Activated naive CD4-positive, alpha-beta T cell (primary cell): ENCODE results near the gene RPS6KA2.
A peak's percentile ranks its signal among the peaks of the same experiment; 100 is the strongest.

Experiments
- DNase-seq, 4 experiments: peaks; one replicate each; lab custom pipeline; 2025; lab: John Stamatoyannopoulos, UW

RPS6KA2 gene

GRCh38 chr6:166488076-166488685 lies 138.9 kb downstream of the RPS6KA2 start:
- DNase-seq = peak in 3 of 4 experiments; percentile 23 to 65 (median 52)

GRCh38 chr6:166487148-166487547 lies 139.9 kb downstream of the RPS6KA2 start:
- no peak for DNase-seq

DNA sequence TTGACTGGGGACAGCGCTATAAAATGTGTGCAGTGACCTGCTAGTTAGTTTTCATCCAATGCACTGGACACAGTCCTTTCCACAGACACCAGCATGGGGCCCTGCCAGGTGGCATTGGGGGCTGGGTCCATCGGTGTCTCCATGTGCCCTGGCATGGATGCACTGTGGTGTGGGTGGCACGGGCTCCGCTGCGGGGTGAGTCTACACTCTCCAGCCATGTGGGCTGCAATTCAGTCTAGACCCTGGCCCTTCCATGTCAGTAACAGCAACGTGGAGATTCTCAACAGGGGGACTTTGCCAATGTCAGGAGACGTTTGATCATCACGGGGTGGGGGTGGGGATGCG lies 140.5 kb downstream of the RPS6KA2 start:
- no peak for DNase-seq

GRCh38 chr6:166485651-166486535 lies 141.2 kb downstream of the RPS6KA2 start:
- no peak for DNase-seq

GRCh38 chr6:166484863-166485262 lies 142.2 kb downstream of the RPS6KA2 start:
- DNase-seq = no peak

DNA sequence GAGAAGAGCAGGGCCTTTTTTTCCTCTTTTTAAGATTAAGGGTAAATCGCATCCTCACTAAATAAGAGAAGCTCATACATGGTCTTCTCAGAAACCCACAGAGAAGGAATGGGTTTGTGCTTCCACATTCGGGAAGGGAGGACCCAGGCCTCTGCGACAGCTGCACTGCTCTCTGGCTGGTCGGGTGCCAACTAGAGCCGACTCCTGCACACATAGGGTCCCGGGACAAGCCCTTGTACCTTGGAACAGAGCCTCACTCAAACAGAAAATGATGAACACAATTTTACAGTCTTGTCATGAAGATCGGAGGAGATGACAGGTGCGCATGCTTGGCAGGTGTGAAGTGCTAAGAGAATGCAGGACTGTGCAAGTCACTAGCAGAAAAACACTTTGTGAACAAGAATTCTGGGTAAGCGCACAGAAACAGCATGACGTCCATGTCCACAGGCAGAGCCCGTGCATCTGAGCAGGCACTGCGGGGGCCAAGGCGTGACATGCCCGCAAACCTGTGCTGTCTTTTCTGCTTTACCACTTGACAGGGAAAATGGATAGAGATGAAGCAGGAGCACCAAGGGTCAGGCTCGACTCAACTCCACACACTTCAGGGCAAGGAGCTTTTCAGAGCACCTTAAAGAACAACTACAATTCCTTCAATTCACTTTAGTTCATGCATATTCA lies 143.3 kb downstream of the RPS6KA2 start:
- DNase-seq = no peak

- no peak for DNase-seq
Observed at GRCh38 chr6:166483026-166483425, 144.0 kb downstream of the RPS6KA2 start.

DNA sequence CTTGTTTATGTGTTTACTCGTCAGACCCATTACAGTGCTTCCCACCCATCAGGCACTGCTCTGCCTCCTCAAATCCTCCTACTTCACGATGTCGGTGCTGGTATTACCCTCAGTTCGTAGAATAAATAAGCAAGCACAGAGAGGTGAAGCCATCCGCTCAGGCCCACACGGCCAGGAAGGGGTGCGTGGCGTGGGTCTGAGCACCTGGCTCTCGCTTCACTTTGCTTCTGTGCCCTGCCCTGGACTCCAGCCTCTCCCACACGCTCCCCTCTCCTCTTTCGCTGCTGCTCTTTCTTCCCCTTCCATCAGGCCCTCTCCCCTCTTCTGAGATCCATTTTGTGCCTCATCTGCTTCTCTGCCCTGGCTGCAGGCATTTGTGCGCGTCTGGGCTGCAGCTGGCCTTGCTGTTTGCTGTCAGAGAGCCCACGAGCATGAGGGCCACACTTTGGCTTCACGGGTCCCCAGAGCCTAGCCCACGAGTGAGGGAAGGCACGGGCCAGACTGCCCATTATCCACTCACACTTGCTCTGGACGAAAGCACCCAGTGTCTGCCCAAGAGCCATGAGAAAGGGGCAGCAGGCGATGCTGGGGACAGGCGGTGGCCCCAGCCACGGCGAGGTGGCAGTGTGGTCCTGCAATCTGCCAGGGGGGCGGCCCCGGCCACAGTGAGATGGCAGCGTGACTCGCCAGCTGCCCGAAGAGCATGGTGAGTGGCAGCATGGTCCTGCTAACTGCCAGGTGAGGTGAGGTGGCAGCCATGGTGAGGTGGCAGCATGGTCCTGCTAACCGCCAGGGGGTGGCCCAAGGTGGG lies 148.1 kb downstream of the RPS6KA2 start:
- DNase-seq = no peak

DNA sequence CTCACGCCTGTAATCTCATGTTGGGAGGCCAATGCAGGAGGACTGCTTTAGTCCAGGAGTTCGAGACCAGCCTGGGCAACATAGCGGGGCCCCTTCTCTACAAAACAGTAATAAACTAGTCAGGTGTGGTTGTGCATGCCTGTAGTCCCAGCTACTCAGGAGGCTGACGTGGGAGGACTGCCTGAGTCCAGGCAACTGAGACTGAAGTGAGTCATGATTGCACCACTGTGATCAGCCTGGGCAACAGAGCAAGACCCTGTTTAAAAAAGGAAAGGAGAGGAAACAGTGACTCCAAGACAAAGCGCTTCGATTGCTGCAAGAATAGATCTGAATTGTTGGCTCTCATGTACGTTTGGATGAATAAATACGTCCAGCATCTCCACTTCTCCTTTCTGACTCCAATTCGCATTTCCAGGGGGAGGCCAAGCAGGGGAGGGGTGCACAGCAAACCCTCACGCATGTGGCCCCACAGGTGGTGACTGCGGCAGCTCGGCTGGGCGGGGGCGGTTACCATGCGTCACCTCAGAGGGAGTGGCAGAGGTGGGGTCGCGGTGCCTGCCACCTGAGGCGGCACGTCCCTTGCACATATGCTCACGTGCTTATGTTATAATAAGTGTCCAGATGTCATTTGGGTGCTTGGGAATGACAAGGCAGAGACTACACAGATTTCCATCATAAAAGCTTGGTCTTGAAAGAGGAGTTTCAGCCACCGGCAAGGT lies 149.2 kb downstream of the RPS6KA2 start:
- DNase-seq = no peak

DNA sequence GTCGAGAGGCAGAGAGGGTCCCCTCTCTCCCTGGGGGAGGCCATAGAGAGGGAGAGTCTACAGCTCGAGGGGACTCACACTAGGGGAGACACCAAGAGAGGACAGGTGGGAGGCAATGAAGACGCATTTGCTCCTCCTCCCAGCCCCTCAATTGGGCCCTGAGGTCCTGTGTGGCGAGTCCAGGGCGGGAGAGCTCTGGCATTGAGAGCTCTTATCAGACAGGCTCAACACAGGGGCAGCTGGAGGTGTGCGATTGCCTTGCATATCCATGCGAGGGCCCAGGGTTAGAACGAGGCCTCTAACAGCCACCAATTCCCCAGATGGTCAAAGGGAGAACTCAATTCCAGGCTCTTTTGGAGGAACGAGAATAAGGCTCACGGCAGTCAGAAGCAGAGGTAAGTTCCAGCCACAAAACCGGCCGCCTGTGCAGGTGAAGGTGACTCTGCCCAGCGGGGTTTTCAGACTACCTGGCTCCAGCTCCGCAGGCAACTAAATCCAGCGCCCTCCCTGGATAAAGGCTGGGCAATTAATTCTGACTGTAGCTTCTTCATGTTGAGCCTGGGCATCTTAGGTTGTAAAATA lies 150.3 kb downstream of the RPS6KA2 start:
- DNase-seq = no peak

DNA sequence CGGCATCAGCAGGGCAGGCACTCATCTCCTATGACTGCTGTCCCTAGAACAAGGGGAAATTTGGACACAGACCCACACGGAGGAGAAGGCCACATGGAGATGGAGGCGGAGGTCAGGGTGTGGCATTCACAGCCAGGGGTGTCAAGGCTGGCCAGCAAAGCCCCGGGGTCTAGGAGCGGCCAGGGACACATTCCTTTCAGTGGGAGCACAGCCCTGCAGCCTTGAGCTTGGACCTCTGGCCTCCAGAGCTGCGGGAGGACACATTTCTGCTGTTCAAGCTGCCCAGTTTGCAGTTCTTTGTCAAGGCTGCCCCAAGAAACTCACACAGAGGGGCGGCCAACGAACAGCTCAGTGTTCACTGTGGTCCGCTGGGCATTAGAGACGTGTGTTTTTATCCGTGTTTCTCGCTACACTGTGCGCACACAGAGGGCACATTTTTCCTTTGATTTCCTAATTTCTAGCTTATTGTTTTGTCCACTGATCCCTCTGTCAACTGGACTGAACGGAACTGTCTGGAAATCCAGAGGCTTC lies 150.9 kb downstream of the RPS6KA2 start:
- DNase-seq = no peak

DNA sequence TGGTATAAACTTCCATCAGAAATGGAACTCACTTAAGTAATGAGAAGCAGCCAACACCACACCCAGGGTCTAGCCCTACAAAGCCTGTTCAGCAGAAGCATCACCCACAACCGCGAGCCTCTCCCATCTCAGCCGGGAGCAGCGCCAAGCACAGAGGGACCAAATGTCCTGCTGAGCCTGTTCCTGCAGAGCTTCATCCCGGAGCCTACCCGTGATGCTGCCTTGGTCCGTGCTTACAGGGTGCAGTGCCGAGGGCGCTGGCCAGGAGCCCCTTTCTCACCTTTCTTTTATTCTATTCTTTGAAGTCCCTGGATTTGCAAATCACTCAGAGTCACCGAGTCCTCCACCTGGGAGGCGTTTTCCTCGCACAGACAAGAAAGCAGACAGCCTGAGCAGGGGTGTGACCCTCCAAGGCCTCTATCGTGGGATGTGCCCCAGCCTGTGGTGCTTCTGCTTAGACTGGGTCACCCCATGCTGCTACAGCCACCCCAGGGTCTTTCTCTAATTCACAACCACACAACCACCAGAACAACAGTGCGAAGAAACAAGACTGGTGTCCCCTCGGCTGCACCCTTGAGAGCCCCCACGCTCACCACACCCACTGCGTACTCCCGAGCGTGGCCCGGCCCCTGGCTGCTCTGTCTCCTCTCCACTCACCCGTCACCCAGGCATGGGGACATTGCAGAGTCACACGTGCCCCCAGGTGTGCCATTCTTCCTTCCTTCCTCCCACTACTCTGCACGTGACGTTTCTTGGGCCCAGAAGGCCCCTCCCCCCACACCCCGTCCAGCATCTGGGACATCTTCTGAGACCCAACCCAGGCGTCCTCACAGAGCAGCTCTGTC lies 152.1 kb downstream of the RPS6KA2 start:
- no peak for DNase-seq

DNA sequence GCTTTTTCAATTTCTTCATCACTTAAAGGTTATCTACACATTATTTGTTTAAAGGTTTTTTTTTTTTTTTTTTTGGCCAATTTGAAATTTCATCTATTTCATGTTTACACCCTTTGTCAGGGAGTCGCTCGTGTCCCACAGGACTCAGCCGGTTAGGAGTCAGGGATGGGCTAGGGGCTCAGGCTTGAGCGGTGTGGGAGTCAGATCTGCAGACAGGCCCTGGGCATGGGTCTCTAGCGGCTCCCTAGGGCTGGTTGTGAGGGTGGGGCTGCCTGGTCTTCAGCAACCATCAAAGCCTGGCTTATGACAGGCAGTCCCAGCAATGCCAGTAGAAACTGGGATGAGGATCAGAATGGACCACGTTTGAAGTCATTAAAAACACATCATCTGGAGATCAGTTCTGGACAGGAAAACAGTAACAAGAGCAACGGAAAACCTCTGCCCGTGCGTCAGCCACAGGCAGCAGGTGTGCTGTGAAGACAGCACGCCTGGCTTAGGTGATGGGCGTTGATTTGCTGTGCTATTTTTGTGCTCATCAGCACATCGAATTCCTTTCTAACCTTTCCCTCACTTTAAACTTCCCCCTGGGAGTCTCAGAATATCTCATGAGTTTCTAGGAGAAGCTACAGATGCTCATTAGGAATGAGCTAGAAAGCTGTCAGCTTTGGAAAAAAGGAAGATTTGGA lies 153.0 kb downstream of the RPS6KA2 start:
- no peak for DNase-seq

DNA sequence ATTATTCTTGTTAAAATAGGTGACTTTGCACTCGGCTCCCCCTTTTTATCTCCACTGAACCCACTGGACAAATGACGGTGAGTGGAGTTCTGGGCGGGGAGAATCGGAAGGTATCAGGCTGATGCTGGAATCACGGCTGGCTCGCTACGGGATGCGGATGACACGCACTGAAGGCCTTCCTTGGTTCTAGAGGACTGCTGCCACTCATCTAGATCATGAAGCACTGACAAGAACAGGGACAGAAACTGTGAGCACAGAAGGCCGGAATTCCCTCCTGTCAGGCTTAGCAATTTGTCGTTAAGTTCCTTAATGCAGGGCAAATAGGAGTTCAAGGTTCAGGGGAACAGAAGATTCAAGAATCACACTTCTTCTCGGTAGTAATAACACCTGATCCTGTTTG lies 154.4 kb downstream of the RPS6KA2 start:
- DNase-seq = no peak

DNA sequence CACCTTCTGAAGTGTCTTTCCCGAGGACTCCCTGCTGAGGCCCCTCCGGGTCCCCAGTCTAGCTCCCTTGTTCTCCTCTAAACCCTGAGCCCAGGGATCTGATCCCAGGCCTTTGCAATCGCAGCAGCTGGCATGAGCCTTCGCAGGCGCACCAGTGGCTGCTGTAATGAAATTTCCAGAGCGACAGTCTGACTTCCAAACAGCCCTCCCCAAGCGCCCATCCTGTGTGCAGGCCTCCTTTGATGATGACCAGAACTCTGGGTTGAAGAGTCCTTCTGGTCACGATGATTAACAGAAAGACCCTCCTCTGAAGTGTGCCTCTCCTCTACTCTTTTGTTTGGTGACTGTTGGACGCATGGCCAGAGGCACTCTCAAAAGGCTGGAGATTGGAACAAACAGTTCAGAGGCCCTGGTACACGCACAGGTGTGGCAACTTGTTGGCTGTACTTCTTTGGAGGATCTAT lies 155.2 kb downstream of the RPS6KA2 start:
- no peak for DNase-seq

GRCh38 chr6:166470863-166471410 lies 156.1 kb downstream of the RPS6KA2 start:
- DNase-seq = no peak

GRCh38 chr6:166470029-166470862 lies 156.8 kb downstream of the RPS6KA2 start:
- DNase-seq = no peak

DNA sequence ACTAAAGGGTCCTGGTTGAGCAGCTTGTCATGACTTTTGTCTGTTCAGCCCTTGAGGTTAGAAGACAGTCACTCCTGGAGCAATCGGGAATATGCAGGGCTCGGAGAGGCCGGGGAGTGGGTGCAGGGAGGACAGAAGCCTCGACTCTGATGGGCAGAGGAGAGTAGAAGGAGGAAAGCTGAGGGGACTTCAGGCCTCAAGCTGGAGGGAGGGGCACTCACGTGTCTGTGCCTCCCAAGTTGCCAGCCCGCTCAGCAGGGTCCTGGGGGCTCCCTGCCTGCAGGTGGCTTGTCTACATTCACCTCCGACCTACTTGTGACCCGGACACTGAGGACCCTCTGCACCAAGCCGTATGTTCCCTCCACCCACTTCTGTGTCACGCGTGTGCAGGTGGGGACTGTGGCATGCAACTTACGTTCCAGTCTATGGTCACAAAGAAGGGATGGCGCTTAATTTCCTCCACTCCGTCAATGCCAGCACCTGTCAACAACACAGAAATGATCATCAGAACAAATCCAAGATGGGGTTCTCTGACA lies 157.6 kb downstream of the RPS6KA2 start:
- DNase-seq = no peak
